H1 (cell line): ENCODE measurements around the gene DUS1L. TPM values are rescaled to one million over a fixed set of nuclear protein-coding genes. Genes with fewer than 3 reads are reported as not detected.

Experiments
- CTCF ChIA-PET: fragments of 300-600 bp; sonication (Branson Sonifier 250); formaldehyde crosslinking; loops from one replicate; lab custom pipeline; 2021; ENCODE audit not compliant: partially characterized antibody; lab: Charles Lee
- POLR2A ChIA-PET: fragments of 300-600 bp; sonication (Branson Sonifier 250); formaldehyde crosslinking; loops from one replicate; lab custom pipeline; 2021; ENCODE audit warnings: inconsistent platforms; ENCODE audit not compliant: partially characterized antibody; lab: Charles Lee
- DNase-seq, 2 experiments: peaks; one replicate each; pipeline versions ENCODE4 v3.0.0 to v3.0.0-alpha.2; 2010 to 2022; ENCODE audit warnings: low spot score in 2 of 2, low read depth in 1 of 2, mixed read lengths in 1 of 2
- FAIRE-seq: peaks from 2 replicates; lab custom pipeline; 2011; peaks lifted over from hg19 to GRCh38; lab: Jason Lieb, UNC
- H2AFZ ChIP-seq: 2 replicates; pipeline ENCODE4 v1.8.1; 2012; ENCODE audit warnings: low read length, inconsistent platforms
- H2AK5ac ChIP-seq: 2 replicates; pipeline ENCODE4 v1.6.1; 2013; ENCODE audit warnings: low read depth, low read length
- H2BK120ac ChIP-seq: replicated peaks from 2 replicates; pipeline ENCODE3; 2013; ENCODE audit warnings: low read depth, low read length, inconsistent platforms
- H2BK12ac ChIP-seq: 2 replicates; pipeline ENCODE4 v1.6.1; 2013; ENCODE audit warnings: low read depth, low read length
- H2BK15ac ChIP-seq: 2 replicates; pipeline ENCODE4 v1.6.1; 2013; ENCODE audit warnings: low read length
- H2BK20ac ChIP-seq: 2 replicates; pipeline ENCODE4 v1.6.1; 2013; ENCODE audit warnings: low read length
- H2BK5ac ChIP-seq: 2 replicates; pipeline ENCODE4 v1.6.1; 2013; ENCODE audit warnings: low read depth, low read length
- H3K14ac ChIP-seq: 2 replicates; pipeline ENCODE4 v1.6.1; 2013; ENCODE audit warnings: inconsistent platforms; ENCODE audit not compliant: insufficient read length
- H3K18ac ChIP-seq: 2 replicates; pipeline ENCODE4 v1.6.1; 2013; ENCODE audit warnings: low read length; ENCODE audit errors: extremely low read depth
- H3K23ac ChIP-seq: 2 replicates; pipeline ENCODE4 v1.6.1; 2013; ENCODE audit warnings: inconsistent platforms; ENCODE audit not compliant: insufficient read length
- H3K23me2 ChIP-seq: 2 replicates; pipeline ENCODE4 v1.6.1; 2013; ENCODE audit warnings: low read depth, low read length
- H3K27ac ChIP-seq: 2 replicates; pipeline ENCODE4 v1.6.1; 2011; ENCODE audit warnings: low read depth, low read length, inconsistent platforms
- H3K27me3 ChIP-seq, 4 experiments: replicated peaks in 1 of 4; 1 replicate in 1 of 4; 2 replicates in 3 of 4; pipeline versions ENCODE4 v1.6.1 to v1.8.1; 2011 to 2013; ENCODE audit warnings: low read length in 3 of 4, mild to moderate bottlenecking in 3 of 4, inconsistent platforms in 2 of 4, mixed read lengths in 2 of 4, moderate library complexity in 1 of 4; ENCODE audit not compliant: control insufficient read depth in 3 of 4, insufficient read depth in 3 of 4; ENCODE audit errors: extremely low read depth in 1 of 4
- H3K36me3 ChIP-seq, 4 experiments: 2 replicates each; pipeline versions ENCODE4 v1.6.1 to v1.8.1; 2011 to 2013; ENCODE audit warnings: mild to moderate bottlenecking in 4 of 4, low read length in 3 of 4, moderate library complexity in 2 of 4, control low read depth in 1 of 4, inconsistent platforms in 1 of 4; ENCODE audit not compliant: insufficient read depth in 4 of 4, control insufficient read depth in 2 of 4
- H3K4ac ChIP-seq: replicated peaks from 2 replicates; pipeline ENCODE3; 2013; ENCODE audit warnings: low read length, low read depth, mixed read lengths, inconsistent platforms; ENCODE audit not compliant: insufficient read length
- H3K4me1 ChIP-seq, 4 experiments: replicated peaks in 1 of 4; 1 replicate in 1 of 4; 2 replicates in 3 of 4; pipeline versions ENCODE4 v1.6.1 to v1.8.1; 2011 to 2013; ENCODE audit warnings: low read length in 3 of 4, inconsistent platforms in 2 of 4, mixed read lengths in 1 of 4; ENCODE audit not compliant: insufficient read depth in 4 of 4, control insufficient read depth in 3 of 4
- H3K4me2 ChIP-seq, 2 experiments: 2 replicates each; pipeline versions ENCODE4 v1.6.1 to v1.8.1; 2011 to 2013; ENCODE audit warnings: low read depth in 2 of 2, low read length in 2 of 2, control low read depth in 1 of 2, inconsistent platforms in 1 of 2, mild to moderate bottlenecking in 1 of 2; ENCODE audit not compliant: insufficient read depth in 1 of 2
- H3K4me3 ChIP-seq, 4 experiments: fragments of 200-600, 300-600 bp in 1 of 4; sonication (generic), shearing (Covaris generic), sonication (Bioruptor Twin) in 1 of 4; 2 replicates each; pipeline versions ENCODE4 v1.5.1 to v1.8.1; 2011 to 2016; ENCODE audit warnings: low read length in 4 of 4, low read depth in 3 of 4, control low read depth in 2 of 4, inconsistent platforms in 2 of 4, mild to moderate bottlenecking in 2 of 4, mixed read lengths in 1 of 4, moderate library complexity in 1 of 4; ENCODE audit not compliant: insufficient read depth in 2 of 4; ENCODE audit errors: extremely low read depth in 1 of 4
- H3K56ac ChIP-seq: replicated peaks from 2 replicates; pipeline ENCODE3; 2013; ENCODE audit warnings: low read depth, mild to moderate bottlenecking, mixed read lengths, low read length, inconsistent platforms; ENCODE audit not compliant: insufficient read length
- H3K79me1 ChIP-seq: 2 replicates; pipeline ENCODE4 v1.6.1; 2013; ENCODE audit warnings: low read depth, low read length, control low read depth
- H3K79me2 ChIP-seq, 2 experiments: 2 replicates each; pipeline versions ENCODE4 v1.6.1 to v1.8.1; 2012 to 2013; ENCODE audit warnings: low read length in 2 of 2, mild to moderate bottlenecking in 2 of 2, inconsistent platforms in 1 of 2; ENCODE audit not compliant: insufficient read depth in 2 of 2, control insufficient read depth in 1 of 2
- H3K9ac ChIP-seq, 4 experiments: replicated peaks in 1 of 4; 1 replicate in 1 of 4; 2 replicates in 3 of 4; pipeline versions ENCODE4 v1.6.1 to v1.8.1; 2011 to 2013; ENCODE audit warnings: low read depth in 3 of 4, low read length in 3 of 4, control low read depth in 2 of 4, mild to moderate bottlenecking in 2 of 4, moderate library complexity in 2 of 4, inconsistent platforms in 1 of 4; ENCODE audit errors: extremely low read depth in 1 of 4
- H3K9me3 ChIP-seq, 2 experiments: 2 replicates each; pipeline versions ENCODE4 v1.6.1 to v1.8.1; 2012 to 2013; ENCODE audit warnings: mild to moderate bottlenecking in 2 of 2, moderate library complexity in 2 of 2, control low read depth in 1 of 2, inconsistent platforms in 1 of 2, low read depth in 1 of 2, low read length in 1 of 2, mixed read lengths in 1 of 2; ENCODE audit not compliant: insufficient read depth in 2 of 2
- H4K20me1 ChIP-seq, 2 experiments: replicated peaks in 1 of 2; 2 replicates each; pipeline versions ENCODE3 to v1.8.1; 2011 to 2013; ENCODE audit warnings: inconsistent platforms in 2 of 2, low read length in 2 of 2, mild to moderate bottlenecking in 1 of 2; ENCODE audit not compliant: insufficient read depth in 2 of 2, control insufficient read depth in 1 of 2
- H4K5ac ChIP-seq: 2 replicates; pipeline ENCODE4 v1.6.1; 2013; ENCODE audit warnings: low read length, low read depth, mixed read lengths, inconsistent platforms; ENCODE audit not compliant: insufficient read length
- H4K8ac ChIP-seq: 2 replicates; pipeline ENCODE4 v1.8.0; 2013; ENCODE audit warnings: mild to moderate bottlenecking, moderate library complexity, low read length, inconsistent platforms; ENCODE audit not compliant: insufficient read depth; ENCODE audit errors: extremely low read depth
- H4K91ac ChIP-seq: replicated peaks from 2 replicates; pipeline ENCODE3; 2013; ENCODE audit warnings: low read length, mixed read lengths, inconsistent platforms; ENCODE audit not compliant: insufficient read length
- CHD1 ChIP-seq: IDR thresholded peaks from 2 replicates; pipeline ENCODE4 v1.6.1; 2012; ENCODE audit warnings: low read depth, low read length, improper control_type of control experiment
- CHD2 ChIP-seq: IDR thresholded peaks from 2 replicates; pipeline ENCODE4 v1.6.1; 2012; ENCODE audit warnings: low read length, improper control_type of control experiment
- FOSL1 ChIP-seq: IDR thresholded peaks from 2 replicates; pipeline ENCODE4 v1.6.1; 2011; ENCODE audit warnings: mild to moderate bottlenecking, low read depth, low read length, moderate library complexity; ENCODE audit not compliant: insufficient read depth
- KDM4A ChIP-seq: IDR thresholded peaks from one replicate; pipeline ENCODE4 v1.7.1; 2012; ENCODE audit warnings: low read depth, mild to moderate bottlenecking, moderate library complexity, low read length, inconsistent platforms; ENCODE audit not compliant: severe bottlenecking
- KDM5A ChIP-seq: fragments of 200-600 bp; IDR thresholded peaks from 2 replicates; pipeline ENCODE4 v1.7.1; 2012; ENCODE audit warnings: mild to moderate bottlenecking, low read length, inconsistent platforms, mixed read lengths
- RNF2 ChIP-seq: fragments of 200-900, 300-1000 bp; sonication (generic); IDR thresholded peaks from 2 replicates; pipeline ENCODE4 v1.7.1; 2016; ENCODE audit warnings: borderline replicate concordance, low read depth, mild to moderate bottlenecking, antibody characterized with exemption, low read length; ENCODE audit not compliant: poor library complexity, severe bottlenecking; ENCODE audit errors: missing control alignments
- RXRA ChIP-seq: IDR thresholded peaks from 2 replicates; pipeline ENCODE4 v1.6.1; 2011; ENCODE audit warnings: low read depth, mild to moderate bottlenecking, low read length, moderate library complexity; ENCODE audit not compliant: insufficient read depth
- SIX5 ChIP-seq: IDR thresholded peaks from 2 replicates; pipeline ENCODE4 v1.6.1; 2011; ENCODE audit warnings: mild to moderate bottlenecking, low read depth, low read length
- TBP ChIP-seq: IDR thresholded peaks from 2 replicates; pipeline ENCODE4 v1.6.1; 2011; ENCODE audit warnings: low read depth, low read length, improper control_type of control experiment
- TCF12 ChIP-seq: IDR thresholded peaks from 2 replicates; pipeline ENCODE4 v1.6.1; 2011; ENCODE audit warnings: low read depth, mild to moderate bottlenecking, low read length
- TEAD4 ChIP-seq: IDR thresholded peaks from 2 replicates; pipeline ENCODE4 v1.6.1; 2012; ENCODE audit warnings: low read depth, low read length, inconsistent platforms, mixed read lengths
- USF2 ChIP-seq: IDR thresholded peaks from 2 replicates; pipeline ENCODE4 v1.6.1; 2011; ENCODE audit warnings: low read length, improper control_type of control experiment
- YY1 ChIP-seq: IDR thresholded peaks from 2 replicates; pipeline ENCODE4 v1.6.1; 2011; ENCODE audit warnings: low read depth, mild to moderate bottlenecking, low read length
- WGBS, 2 experiments: shearing (Covaris generic) in 1 of 2; methylation state at CpG; one replicate each; pipeline versions ENCODE4 v1.1.6 to v1.1.7; 2013 to 2015; ENCODE audit warnings: low lambda C conversion rate in 2 of 2, mixed read lengths in 2 of 2, inconsistent platforms in 1 of 2, low coverage in 1 of 2, missing lambda C conversion rate in 1 of 2; ENCODE audit not compliant: insufficient replicate concordance in 2 of 2, insufficient coverage in 1 of 2, insufficient read length in 1 of 2; ENCODE audit errors: extremely low coverage in 1 of 2, missing lambda C conversion rate in 1 of 2; 5-methylcytosine and 5-hydroxymethylcytosine counted together
- polyA plus RNA-seq, 7 experiments: library from polyadenylated mRNA; depleted of rRNA in 3 of 7; stranded (reverse) in 5 of 7; unstranded in 2 of 7; fragments of >200 nt in 5 of 7; fragments of 200-250 nt in 2 of 7; gene quantifications; 1 replicate in 5 of 7; 2 replicates in 1 of 7; 4 replicates in 1 of 7; pipeline versions ENCODE4 v1.2.1 to v1.2.3, GENCODE V29; 2011 to 2013; ENCODE audit warnings: missing spikeins in 2 of 7, mixed read lengths in 2 of 7
- total RNA-seq: library from RNA; stranded (reverse); fragmentation: NEBNext Ultra II Directional; extraction: Animal tissue kit (Norgen Biotek cat#: 25700); gene quantifications from 2 replicates; pipeline ENCODE4 v1.2.1, GENCODE V29; 2021

The DUS1L gene
- total and polyA plus RNA-seq, 2 of the 8 experiments (the other 6 are each of a cell fraction or from before 2014, with no cell fraction given) = 34.5 to 69.1 TPM

- no peak overlapping the region for H3K4ac ChIP-seq
- no peak overlapping the region for H3K18ac ChIP-seq
- no peak overlapping the region for H3K27ac ChIP-seq
- FAIRE-seq (no peak), DNase-seq (no peak)
- H2BK20ac ChIP-seq = no peak overlapping the region
- H2BK12ac ChIP-seq = no peak overlapping the region
- H2AFZ ChIP-seq = no peak overlapping the region
- ChIA-PET POLR2A (interaction anchor here (0.6 to 16.2 kb wide), 5 partner anchors 7 to 42 kb away, joined by 3 to 161 read pairs (median 48); partner anchors contain the start of genes DUS1L, FASN, GPS1 and RFNG), CTCF (interaction anchor here (0.6 to 1.0 kb wide), 6 partner anchors 9 to 51 kb away, joined by 3 to 4 read pairs (median 3); no protein-coding TSS in a partner anchor)
- 83% methylated on average over 6 of the region's 6 CpGs; no CpG with 5 or more reads in 1 of the 2 experiments for WGBS, 2 experiments
- no peak overlapping the region for H3K14ac ChIP-seq
- no peaks in the 10 kb centered on the region for H3K9me3 ChIP-seq
- H4K5ac ChIP-seq = no peak overlapping the region
- H2BK15ac ChIP-seq = no peak overlapping the region
- H4K91ac ChIP-seq = no peak overlapping the region
- no peak overlapping the region for H3K56ac ChIP-seq
- no peak overlapping the region for H4K8ac ChIP-seq
- no peak overlapping the region for H2BK120ac ChIP-seq
- H3K4me1 ChIP-seq = no peaks in the 10 kb centered on the region
- no peak overlapping the region for H2BK5ac ChIP-seq
- no peaks in the 10 kb centered on the region for H3K79me1 ChIP-seq
- no peak overlapping the region for H3K9ac ChIP-seq
- no peak overlapping the region for H3K4me3 ChIP-seq
- peaks cover 0 to 3% (median 0%) of the 10 kb centered on the region in 4 experiments; a peak in 1 of 8 replicates for H3K36me3 ChIP-seq
- H4K20me1 ChIP-seq = peaks cover 2 to 3% of the 10 kb centered on the region in 2 experiments
- H3K23ac ChIP-seq = no peak overlapping the region
- no peaks in the 10 kb centered on the region for H3K79me2 ChIP-seq
- no peak overlapping the region for H2AK5ac ChIP-seq
- no peak overlapping the region for H3K4me2 ChIP-seq
- no peaks in the 10 kb centered on the region for H3K23me2 ChIP-seq
- H3K27me3 ChIP-seq = no peaks in the 10 kb centered on the region; a peak in 1 of 7 replicates
- TF ChIP-seq RXRA (no peak), USF2 (no peak), TEAD4 (no peak), SIX5 (no peak), KDM5A (no peak), CHD1 (no peak), CHD2 (no peak), TBP (no peak), RNF2 (no peak), YY1 (no peak), KDM4A (no peak), FOSL1 (no peak), TCF12 (no peak)
These were observed 7.2 kb upstream of the DUS1L start for GRCh38 chr17:82072827-82073226.
